HUDEP-2 (cell line): ENCODE measurements around the gene GRIN3B.
A peak's percentile ranks its signal among the peaks of the same experiment; 100 is the strongest.

Source experiments
- DNase-seq, 76 experiments: peaks; one replicate each; lab custom pipeline; 2025; ENCODE audit not compliant: unreplicated experiment in 76 of 76; lab: John Stamatoyannopoulos, UW

GRIN3B gene

GRCh38 chr19:1006711-1007398 lies 6.6 kb downstream of the GRIN3B start:
- no peak for DNase-seq

DNA sequence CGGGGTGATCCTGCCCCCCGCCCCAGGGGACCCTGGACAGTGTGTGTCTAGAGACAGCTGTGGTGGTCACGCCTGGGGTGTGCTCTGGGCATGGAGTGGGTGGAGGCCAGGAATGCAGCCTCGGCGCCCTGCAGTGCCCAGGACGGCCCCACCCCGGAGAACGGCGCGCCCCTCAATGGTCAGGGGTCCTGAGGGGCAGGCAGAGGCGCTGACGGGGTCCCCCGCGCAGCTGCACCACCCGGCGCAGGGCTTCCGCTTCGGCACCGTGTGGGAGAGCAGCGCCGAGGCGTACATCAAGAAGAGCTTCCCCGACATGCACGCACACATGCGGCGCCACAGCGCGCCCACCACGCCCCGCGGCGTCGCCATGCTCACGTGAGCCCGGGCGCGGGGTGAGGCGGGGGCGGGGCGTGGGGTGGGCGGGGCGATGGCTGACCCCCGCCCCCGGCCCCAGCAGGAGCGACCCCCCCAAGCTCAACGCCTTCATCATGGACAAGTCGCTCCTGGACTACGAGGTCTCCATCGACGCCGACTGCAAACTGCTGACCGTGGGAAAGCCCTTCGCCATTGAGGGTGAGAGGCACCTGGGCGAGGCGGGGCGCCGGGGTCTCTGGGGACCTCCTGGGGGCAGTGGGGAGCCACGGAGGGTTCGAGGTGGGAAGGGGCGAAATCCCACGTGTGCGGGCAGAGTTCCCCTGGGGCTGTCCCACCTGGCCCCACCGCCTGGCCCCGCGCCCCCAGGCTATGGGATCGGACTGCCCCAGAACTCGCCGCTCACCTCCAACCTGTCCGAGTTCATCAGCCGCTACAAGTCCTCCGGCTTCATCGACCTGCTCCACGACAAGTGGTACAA lies 7.4 kb downstream of the GRIN3B start:
- no peak for DNase-seq

DNA sequence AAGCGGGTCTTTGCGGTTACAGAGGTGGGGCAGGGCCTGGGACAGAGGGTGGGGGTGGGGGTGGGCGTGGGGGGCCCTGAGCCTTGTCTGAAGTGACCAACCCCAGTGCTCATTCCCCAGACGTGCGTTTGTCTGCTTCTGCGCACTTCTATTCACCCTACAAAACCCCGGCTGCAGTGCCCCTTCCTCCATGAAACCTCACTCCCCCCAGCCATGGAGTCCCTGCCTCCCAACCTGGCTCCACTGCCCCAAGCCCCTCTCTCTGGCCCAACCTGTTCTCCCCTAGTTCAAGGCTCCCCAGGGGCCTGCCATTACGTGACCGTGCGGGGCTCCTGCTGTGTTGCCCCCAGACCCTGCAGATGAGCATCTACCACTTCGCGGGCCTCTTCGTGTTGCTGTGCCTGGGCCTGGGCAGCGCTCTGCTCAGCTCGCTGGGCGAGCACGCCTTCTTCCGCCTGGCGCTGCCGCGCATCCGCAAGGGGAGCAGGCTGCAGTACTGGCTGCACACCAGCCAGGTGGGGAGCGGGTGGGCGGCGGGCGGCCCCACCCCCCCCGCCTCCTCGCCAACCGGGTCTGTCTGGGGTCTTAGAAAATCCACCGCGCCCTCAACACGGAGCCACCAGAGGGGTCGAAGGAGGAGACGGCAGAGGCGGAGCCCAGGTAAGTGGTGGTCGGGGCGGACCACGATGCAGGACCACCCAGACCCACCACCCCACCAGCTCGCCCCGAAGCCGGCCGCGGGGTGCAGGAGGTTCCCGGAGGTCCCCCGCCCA lies 8.2 kb downstream of the GRIN3B start:
- no peak for DNase-seq

DNA sequence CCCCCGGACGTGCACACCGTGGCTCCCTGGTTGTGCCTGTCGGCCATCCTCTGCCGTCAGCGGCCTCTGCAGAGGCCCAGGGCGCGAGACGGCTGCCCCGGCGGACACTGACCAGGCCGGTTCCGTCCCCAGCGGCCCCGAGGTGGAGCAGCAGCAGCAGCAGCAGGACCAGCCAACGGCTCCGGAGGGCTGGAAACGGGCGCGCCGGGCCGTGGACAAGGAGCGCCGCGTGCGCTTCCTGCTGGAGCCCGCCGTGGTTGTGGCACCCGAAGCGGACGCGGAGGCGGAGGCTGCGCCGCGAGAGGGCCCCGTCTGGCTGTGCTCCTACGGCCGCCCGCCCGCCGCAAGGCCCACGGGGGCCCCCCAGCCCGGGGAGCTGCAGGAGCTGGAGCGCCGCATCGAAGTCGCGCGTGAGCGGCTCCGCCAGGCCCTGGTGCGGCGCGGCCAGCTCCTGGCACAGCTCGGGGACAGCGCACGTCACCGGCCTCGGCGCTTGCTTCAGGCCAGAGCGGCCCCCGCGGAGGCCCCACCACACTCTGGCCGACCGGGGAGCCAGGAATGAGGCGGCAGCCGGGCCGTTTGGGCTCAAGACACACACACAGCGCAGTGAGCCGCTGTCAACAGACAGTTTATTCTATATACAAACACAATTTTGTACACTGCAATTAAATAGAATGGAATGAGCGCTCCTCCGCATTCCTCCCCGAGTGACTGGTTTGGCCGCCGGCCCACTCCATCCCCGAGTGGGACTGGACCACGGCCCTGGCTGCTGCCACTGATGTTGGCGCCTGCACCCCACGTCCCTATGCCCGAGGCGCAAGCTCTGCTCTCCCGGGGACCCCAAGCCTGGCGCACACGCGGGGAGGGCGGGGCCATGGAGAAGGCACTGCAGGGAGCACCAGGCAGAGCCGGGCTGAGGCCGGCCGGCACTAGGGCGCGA lies 9.1 kb downstream of the GRIN3B start:
- no peak for DNase-seq

- no peak for DNase-seq
Observed at GRCh38 chr19:1009981-1010538, 9.8 kb downstream of the GRIN3B start.

- no peak for DNase-seq
Observed at GRCh38 chr19:1010586-1011510, 10.6 kb downstream of the GRIN3B start.

DNA sequence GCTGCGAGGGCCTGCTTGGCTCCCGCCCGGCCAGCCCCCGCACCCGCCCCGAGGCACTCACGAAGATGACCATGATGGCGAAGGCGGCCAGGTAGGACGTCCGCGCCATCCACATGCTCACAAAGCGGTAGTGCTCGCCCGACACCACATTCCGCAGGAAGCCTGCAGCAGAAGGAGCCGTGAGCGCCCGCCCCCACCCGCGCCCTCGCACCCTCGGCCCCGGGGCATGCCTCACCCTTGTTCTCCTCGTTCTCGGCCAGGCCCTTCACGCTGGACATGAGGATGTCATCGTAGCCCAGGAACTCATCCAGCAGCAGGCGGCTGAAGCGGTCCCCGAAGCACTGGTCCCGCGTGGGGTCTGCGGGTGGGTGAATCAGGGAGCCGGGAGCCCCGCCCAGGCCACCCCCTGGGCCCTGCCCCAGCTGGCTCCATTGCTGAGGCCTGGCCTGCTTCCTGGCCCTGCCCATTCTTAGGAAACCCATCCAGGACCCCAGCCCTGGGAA lies 11.7 kb downstream of the GRIN3B start:
- no peak for DNase-seq

GRCh38 chr19:1012334-1012733 lies 12.1 kb downstream of the GRIN3B start:
- DNase-seq, result no peak

- DNase-seq, result no peak
Observed at GRCh38 chr19:1013218-1013617, 13.0 kb downstream of the GRIN3B start.

DNA sequence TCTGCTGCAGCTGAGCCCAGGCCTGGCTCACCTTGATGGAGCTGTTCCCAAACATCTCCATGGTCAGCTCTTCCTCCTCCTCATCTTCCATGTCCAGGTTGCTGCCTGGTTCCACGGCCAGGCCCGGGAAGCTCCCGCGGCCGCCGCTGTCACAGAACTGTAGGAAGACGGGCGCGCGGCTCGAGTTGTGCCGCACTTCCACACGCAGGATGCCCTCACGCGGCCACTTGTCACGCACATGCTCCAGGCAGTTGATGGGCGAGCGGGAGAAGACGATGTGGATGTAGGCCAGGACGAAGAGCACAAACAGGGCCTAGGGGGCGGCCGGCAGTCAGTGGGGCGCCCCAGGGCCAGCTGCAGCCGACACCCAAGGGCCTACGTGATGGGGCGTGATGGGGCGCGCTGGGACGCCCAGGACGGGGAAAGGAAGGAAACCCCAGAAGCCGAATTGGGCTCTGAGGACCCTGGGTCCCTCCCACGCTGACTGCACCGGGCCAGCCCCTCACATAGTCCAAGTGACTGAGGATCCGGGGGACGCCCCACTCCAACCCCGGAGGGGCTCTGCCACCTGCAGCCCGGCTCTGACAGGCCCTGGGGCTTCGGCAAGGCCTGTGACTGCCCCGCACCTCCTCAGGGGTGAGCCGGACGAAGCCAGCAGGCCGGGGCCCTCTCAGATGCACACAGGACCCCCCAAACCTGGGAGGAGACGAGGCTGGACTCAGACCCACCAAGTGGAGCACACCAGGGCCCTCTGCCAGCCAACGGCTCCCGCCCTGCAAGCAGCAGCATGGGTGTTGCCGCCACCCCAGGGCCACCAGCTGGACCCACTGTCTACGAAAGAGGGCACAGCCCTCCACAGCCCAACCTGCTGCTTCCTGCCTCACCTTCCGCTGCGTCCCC lies 14.2 kb downstream of the GRIN3B start:
- no peak for DNase-seq

- no peak for DNase-seq
Observed at GRCh38 chr19:1015061-1015781, 15.0 kb downstream of the GRIN3B start.

DNA sequence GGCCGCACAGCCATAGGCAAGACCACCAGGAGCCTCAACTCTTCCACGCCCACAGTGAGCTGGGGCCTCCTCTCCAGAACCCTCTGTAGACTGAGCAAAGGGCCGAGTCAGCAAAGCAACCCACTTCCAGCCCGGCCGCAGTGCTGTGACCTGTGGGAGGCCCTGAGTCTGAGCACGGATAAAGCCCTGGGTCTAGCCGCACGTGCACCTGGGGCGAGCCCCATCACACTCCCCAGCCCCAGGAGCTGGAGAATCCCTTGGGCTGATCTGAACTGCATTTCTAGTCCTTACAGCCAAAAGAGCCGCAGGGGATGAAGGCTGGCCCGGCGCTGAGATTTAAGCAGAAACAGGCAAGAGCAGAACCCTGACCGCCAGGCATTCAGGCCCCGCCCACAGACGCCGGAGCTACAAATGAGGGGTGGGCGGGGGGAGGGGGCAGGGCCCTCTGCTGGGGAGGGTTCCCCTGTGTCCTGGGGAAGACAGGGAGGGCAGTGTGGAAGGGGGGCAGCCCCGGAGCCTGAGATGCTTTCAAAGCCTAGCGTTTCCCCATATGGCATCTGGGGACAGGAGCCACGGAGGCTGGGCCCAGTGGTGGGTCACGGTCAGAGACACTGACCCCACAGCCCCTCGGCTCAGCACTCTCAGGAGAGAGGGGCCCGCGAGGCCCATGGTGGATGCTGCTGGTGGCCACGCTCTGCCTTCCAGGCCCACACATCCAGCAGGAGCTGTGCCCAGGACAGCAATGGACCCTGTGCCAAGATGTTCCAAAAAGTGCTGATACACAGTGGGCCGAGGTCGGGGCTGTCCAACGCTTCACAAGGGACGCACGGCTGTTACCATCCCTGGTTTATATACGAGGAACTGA lies 15.8 kb downstream of the GRIN3B start:
- DNase-seq, result no peak

- DNase-seq, result no peak
Observed at GRCh38 chr19:1016647-1017114, 16.5 kb downstream of the GRIN3B start.

DNA sequence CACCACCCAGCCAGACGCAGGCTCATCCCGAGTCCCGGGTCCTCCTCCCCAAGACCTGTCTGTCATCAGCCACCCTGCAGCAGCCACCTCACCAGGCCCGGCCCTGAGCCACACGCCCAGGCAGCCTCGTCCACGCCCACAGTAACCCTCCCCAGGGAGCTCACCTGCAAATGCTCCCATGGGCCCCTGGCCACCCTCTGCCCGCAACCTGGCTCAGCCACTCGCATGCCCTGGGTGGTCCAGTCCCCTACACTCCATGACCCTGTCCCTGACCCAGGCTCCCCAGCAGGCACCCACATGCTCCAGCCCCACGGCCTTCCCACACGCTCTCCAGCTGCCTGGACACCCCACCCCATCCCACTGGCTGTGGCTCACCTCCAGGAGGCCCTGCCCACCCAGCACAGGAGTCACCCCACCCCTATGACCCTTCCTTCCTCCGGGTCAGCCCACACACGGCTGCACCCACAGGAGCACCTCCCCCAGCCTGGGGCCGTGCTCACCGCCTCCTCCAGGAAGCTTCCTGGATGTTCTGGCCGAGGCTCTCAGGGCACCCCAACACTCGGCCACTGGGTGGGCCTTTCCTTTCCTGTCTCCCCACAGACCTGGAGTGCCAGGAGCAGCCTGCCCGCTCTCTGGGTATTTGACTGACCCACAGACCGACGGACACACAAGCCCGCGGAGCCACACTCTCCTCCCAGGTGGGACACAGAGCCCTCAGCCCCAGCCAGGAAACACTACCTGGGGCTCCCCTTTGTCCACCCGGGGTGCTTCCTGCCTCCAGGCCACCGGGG lies 17.1 kb downstream of the GRIN3B start:
- DNase-seq, result peak in 24 of 76 experiments; percentile 19 to 55 (median 30)

- no peak for DNase-seq
Observed at GRCh38 chr19:1017906-1018305, 17.7 kb downstream of the GRIN3B start.
